Panc1 (cell line): Measurements from ENCODE around the gene KCNT1.

Experiments
- POLR2AphosphoS5 ChIP-seq: IDR thresholded peaks from 2 replicates; pipeline ENCODE4 v1.6.1; 2012; ENCODE audit warnings: mild to moderate bottlenecking, low read depth, low read length, moderate library complexity
- TF ChIP-seq, protein P1 (sequence below): fragments of 450-650 bp; IDR thresholded peaks from 2 replicates; pipeline ENCODE4 v1.5.1; 2017; ENCODE audit warnings: mild to moderate bottlenecking
- TF ChIP-seq, protein P2 (sequence below), 2 experiments: IDR thresholded peaks; 2 replicates each; pipeline ENCODE4 v1.6.1; 2011 to 2012; ENCODE audit warnings: low read depth in 2 of 2, control low read depth in 1 of 2, low read length in 1 of 2, mild to moderate bottlenecking in 1 of 2, moderate library complexity in 1 of 2; ENCODE audit not compliant: insufficient read depth in 1 of 2

DNA sequence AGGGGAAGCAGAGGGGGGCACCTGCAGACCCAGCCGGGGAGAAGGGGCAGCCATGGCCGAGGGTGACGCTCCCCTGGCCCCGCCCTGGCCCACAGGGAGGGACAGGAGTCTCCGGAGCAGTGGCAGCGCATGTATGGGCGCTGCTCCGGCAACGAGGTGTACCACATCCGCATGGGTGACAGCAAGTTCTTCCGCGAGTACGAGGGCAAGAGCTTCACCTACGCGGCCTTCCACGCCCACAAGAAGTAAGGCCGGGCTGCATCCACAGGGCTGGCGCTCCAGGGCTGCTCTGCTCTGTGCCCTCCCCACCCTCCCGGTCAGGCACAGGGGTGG, 68.2 kb downstream of the KCNT1 start:
- TF ChIP-seq, protein P1, sequence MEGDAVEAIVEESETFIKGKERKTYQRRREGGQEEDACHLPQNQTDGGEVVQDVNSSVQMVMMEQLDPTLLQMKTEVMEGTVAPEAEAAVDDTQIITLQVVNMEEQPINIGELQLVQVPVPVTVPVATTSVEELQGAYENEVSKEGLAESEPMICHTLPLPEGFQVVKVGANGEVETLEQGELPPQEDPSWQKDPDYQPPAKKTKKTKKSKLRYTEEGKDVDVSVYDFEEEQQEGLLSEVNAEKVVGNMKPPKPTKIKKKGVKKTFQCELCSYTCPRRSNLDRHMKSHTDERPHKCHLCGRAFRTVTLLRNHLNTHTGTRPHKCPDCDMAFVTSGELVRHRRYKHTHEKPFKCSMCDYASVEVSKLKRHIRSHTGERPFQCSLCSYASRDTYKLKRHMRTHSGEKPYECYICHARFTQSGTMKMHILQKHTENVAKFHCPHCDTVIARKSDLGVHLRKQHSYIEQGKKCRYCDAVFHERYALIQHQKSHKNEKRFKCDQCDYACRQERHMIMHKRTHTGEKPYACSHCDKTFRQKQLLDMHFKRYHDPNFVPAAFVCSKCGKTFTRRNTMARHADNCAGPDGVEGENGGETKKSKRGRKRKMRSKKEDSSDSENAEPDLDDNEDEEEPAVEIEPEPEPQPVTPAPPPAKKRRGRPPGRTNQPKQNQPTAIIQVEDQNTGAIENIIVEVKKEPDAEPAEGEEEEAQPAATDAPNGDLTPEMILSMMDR = no peak
- no peak for TF ChIP-seq POLR2AphosphoS5
- TF ChIP-seq, protein P2, sequence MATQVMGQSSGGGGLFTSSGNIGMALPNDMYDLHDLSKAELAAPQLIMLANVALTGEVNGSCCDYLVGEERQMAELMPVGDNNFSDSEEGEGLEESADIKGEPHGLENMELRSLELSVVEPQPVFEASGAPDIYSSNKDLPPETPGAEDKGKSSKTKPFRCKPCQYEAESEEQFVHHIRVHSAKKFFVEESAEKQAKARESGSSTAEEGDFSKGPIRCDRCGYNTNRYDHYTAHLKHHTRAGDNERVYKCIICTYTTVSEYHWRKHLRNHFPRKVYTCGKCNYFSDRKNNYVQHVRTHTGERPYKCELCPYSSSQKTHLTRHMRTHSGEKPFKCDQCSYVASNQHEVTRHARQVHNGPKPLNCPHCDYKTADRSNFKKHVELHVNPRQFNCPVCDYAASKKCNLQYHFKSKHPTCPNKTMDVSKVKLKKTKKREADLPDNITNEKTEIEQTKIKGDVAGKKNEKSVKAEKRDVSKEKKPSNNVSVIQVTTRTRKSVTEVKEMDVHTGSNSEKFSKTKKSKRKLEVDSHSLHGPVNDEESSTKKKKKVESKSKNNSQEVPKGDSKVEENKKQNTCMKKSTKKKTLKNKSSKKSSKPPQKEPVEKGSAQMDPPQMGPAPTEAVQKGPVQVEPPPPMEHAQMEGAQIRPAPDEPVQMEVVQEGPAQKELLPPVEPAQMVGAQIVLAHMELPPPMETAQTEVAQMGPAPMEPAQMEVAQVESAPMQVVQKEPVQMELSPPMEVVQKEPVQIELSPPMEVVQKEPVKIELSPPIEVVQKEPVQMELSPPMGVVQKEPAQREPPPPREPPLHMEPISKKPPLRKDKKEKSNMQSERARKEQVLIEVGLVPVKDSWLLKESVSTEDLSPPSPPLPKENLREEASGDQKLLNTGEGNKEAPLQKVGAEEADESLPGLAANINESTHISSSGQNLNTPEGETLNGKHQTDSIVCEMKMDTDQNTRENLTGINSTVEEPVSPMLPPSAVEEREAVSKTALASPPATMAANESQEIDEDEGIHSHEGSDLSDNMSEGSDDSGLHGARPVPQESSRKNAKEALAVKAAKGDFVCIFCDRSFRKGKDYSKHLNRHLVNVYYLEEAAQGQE (IDR thresholded peaks at IDR 0.05; ENCODE audit: insufficient read depth in 1 of 2, low read depth in 2 of 2, low read length in 1 of 2) = no peak
